CD14-positive monocyte (primary cell): ENCODE results near the gene PCDHAC1. TPM values are rescaled to one million over a fixed set of nuclear protein-coding genes. Genes with fewer than 3 reads are reported as not detected.

Experiments
- DNase-seq, 3 donors: peaks; one replicate each; pipeline ENCODE4 v3.0.0-alpha.2; 2011 to 2022
- H2AFZ ChIP-seq: 2 replicates; pipeline ENCODE4 v1.6.0; 2012; ENCODE audit warnings: mild to moderate bottlenecking, low read depth, low read length, inconsistent platforms; ENCODE audit not compliant: insufficient read depth, poor library complexity, severe bottlenecking
- H3K27ac ChIP-seq, 2 donors: 1 replicate in 1 of 2; 2 replicates in 1 of 2; pipeline ENCODE4 v1.5.1; 2012 to 2013; ENCODE audit warnings: low read length in 2 of 2, control low read depth in 1 of 2, inconsistent platforms in 1 of 2, low read depth in 1 of 2, mild to moderate bottlenecking in 1 of 2
- H3K27me3 ChIP-seq, 2 donors: one replicate each; pipeline versions ENCODE4 v1.6.0 to v1.6.1; 2011 to 2013; ENCODE audit warnings: low read length in 2 of 2; ENCODE audit not compliant: control insufficient read depth in 2 of 2, insufficient read depth in 2 of 2
- H3K36me3 ChIP-seq, 2 donors: replicated peaks in 1 of 2; 1 replicate in 1 of 2; 2 replicates in 1 of 2; pipeline versions ENCODE4 v1.5.1 to v1.6.1; 2012 to 2013; ENCODE audit warnings: low read length in 2 of 2, control low read depth in 1 of 2, inconsistent platforms in 1 of 2, mild to moderate bottlenecking in 1 of 2; ENCODE audit not compliant: insufficient read depth in 2 of 2, control insufficient read depth in 1 of 2
- H3K4me1 ChIP-seq, 2 donors: 1 replicate in 1 of 2; 2 replicates in 1 of 2; pipeline versions ENCODE4 v1.5.1 to v1.6.1; 2012 to 2013; ENCODE audit warnings: low read length in 2 of 2, control low read depth in 1 of 2, inconsistent platforms in 1 of 2, mild to moderate bottlenecking in 1 of 2, moderate library complexity in 1 of 2; ENCODE audit not compliant: insufficient read depth in 2 of 2, control insufficient read depth in 1 of 2
- H3K4me2 ChIP-seq: replicated peaks from 2 replicates; pipeline ENCODE3; 2012; ENCODE audit warnings: low read length, moderate library complexity, mild to moderate bottlenecking; ENCODE audit not compliant: poor library complexity, severe bottlenecking; ENCODE audit errors: extremely low read depth
- H3K4me3 ChIP-seq, 3 experiments: fragments of 200-600 bp in 1 of 3; sonication (generic) in 1 of 3; replicated peaks in 1 of 3; 1 replicate in 2 of 3; 2 replicates in 1 of 3; pipeline ENCODE4 v1.5.1; 2011 to 2013; ENCODE audit warnings: low read length in 3 of 3, mild to moderate bottlenecking in 3 of 3, control low read depth in 2 of 3, low read depth in 2 of 3, inconsistent platforms in 1 of 3, moderate library complexity in 1 of 3
- H3K79me2 ChIP-seq: 2 replicates; pipeline ENCODE4 v1.6.0; 2012; ENCODE audit warnings: mild to moderate bottlenecking, control low read depth, inconsistent platforms, low read length, moderate library complexity; ENCODE audit not compliant: insufficient read depth
- H3K9ac ChIP-seq: 2 replicates; pipeline ENCODE4 v1.6.0; 2017; ENCODE audit warnings: low read length, mild to moderate bottlenecking; ENCODE audit not compliant: insufficient read depth, poor library complexity, severe bottlenecking
- H3K9me3 ChIP-seq, 2 donors: replicated peaks in 1 of 2; 1 replicate in 1 of 2; 2 replicates in 1 of 2; pipeline versions ENCODE4 v1.5.1 to v1.6.1; 2012 to 2013; ENCODE audit warnings: low read length in 2 of 2, control low read depth in 1 of 2; ENCODE audit not compliant: control insufficient read depth in 1 of 2, insufficient read depth in 1 of 2
- H4K20me1 ChIP-seq: 2 replicates; pipeline ENCODE4 v1.6.0; 2012; ENCODE audit warnings: mild to moderate bottlenecking, low read length, control low read depth, moderate library complexity; ENCODE audit not compliant: insufficient read depth
- H3K27ac Mint-ChIP-seq, 7 donors: one replicate each; pipeline ENCODE4 v1.8.0; 2020; ENCODE audit warnings: mild to moderate bottlenecking in 7 of 7, mixed read lengths in 7 of 7, moderate library complexity in 6 of 7, inconsistent platforms in 2 of 7
- H3K27me3 Mint-ChIP-seq, 3 donors: one replicate each; pipeline ENCODE4 v1.8.0; 2021 to 2022; ENCODE audit warnings: low read depth in 3 of 3, mild to moderate bottlenecking in 3 of 3, mixed read lengths in 3 of 3, moderate library complexity in 3 of 3, inconsistent platforms in 1 of 3
- H3K36me3 Mint-ChIP-seq, 2 donors: one replicate each; pipeline ENCODE4 v1.8.0; 2020; ENCODE audit warnings: mixed read lengths in 2 of 2, inconsistent platforms in 1 of 2, mild to moderate bottlenecking in 1 of 2
- H3K4me1 Mint-ChIP-seq: one replicate; pipeline ENCODE4 v1.8.0; 2020; ENCODE audit warnings: mild to moderate bottlenecking, mixed read lengths
- H3K4me3 Mint-ChIP-seq, 2 donors: one replicate each; pipeline ENCODE4 v1.8.0; 2020; ENCODE audit warnings: mild to moderate bottlenecking in 2 of 2, mixed read lengths in 2 of 2, moderate library complexity in 1 of 2
- H3K9me3 Mint-ChIP-seq, 7 donors: one replicate each; pipeline ENCODE4 v1.8.0; 2020 to 2022; ENCODE audit warnings: mixed read lengths in 7 of 7, mild to moderate bottlenecking in 6 of 7, moderate library complexity in 6 of 7, inconsistent platforms in 2 of 7
- WGBS: methylation state at CpG from one replicate; pipeline ENCODE4 v1.1.5; 2013; ENCODE audit warnings: missing lambda C conversion rate; ENCODE audit not compliant: insufficient coverage; 5-methylcytosine and 5-hydroxymethylcytosine counted together
- intact Hi-C, 2 donors: fragments of 100-400 bp; cut with micrococcal nuclease; formaldehyde crosslinking; loops; one replicate each; pipeline versions ENCODE4 v1.15.0 to v1.15.1; 2023
- polyA plus RNA-seq, 3 donors: library from polyadenylated mRNA; depleted of rRNA in 1 of 3; unstranded in 2 of 3; stranded (reverse) in 1 of 3; fragments of 300-500 nt in 2 of 3; fragments of >200 nt in 1 of 3; fragmentation: Illumina TruSeq in 2 of 3; gene quantifications; 1 replicate in 2 of 3; 2 replicates in 1 of 3; pipeline ENCODE4 v1.2.3, GENCODE V29; 2012 to 2021
- TF ChIP-seq, protein P1 (sequence below): fragments of 200-600 bp; IDR thresholded peaks from one replicate; pipeline ENCODE4 v1.8.0; 2022; ENCODE audit warnings: antibody characterized with exemption, mild to moderate bottlenecking

PCDHAC1 gene
- polyA plus RNA-seq, 3 donors: not detected

DNA sequence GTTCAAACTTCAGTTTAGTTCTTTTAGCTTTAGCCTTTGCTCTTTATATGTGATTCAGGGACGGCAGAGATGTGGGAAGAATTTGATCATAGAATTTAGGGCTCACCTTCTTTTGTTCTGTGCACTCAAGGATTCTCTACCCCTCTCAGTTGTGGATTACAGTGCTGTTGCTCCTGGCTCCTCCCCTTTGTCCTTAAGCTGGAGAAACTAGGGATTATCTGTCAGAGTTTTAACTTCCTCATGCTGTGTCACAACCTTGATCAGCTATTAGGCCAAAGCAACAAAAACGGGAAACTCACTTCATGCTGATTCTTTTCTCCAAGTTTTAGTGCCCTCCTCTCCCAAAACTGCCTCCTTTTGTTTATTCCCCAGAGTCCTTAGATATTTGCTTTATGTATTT, 27.1 kb downstream of the PCDHAC1 start:
- H3K9ac ChIP-seq: no peak overlapping the region
- TF ChIP-seq, protein P1, sequence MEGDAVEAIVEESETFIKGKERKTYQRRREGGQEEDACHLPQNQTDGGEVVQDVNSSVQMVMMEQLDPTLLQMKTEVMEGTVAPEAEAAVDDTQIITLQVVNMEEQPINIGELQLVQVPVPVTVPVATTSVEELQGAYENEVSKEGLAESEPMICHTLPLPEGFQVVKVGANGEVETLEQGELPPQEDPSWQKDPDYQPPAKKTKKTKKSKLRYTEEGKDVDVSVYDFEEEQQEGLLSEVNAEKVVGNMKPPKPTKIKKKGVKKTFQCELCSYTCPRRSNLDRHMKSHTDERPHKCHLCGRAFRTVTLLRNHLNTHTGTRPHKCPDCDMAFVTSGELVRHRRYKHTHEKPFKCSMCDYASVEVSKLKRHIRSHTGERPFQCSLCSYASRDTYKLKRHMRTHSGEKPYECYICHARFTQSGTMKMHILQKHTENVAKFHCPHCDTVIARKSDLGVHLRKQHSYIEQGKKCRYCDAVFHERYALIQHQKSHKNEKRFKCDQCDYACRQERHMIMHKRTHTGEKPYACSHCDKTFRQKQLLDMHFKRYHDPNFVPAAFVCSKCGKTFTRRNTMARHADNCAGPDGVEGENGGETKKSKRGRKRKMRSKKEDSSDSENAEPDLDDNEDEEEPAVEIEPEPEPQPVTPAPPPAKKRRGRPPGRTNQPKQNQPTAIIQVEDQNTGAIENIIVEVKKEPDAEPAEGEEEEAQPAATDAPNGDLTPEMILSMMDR: no peak
- no peak overlapping the region for H3K4me3 ChIP-seq
- H3K27me3 ChIP-seq: no peaks in the 10 kb centered on the region
- no peaks in the 10 kb centered on the region for H3K36me3 ChIP-seq
- peaks cover 6 to 12% of the 10 kb centered on the region in 2 donors for H3K9me3 ChIP-seq
- H3K27ac ChIP-seq: no peak overlapping the region
- H3K27me3 Mint-ChIP-seq: peaks cover 0 to 3% (median 0%) of the 10 kb centered on the region in 3 donors
- no peak overlapping the region for H3K4me2 ChIP-seq
- WGBS: no CpG with 5 or more reads among the region's 2 CpGs
- H3K4me3 Mint-ChIP-seq: no peak overlapping the region
- H3K36me3 Mint-ChIP-seq: no peaks in the 10 kb centered on the region
- H2AFZ ChIP-seq: no peak overlapping the region
- H3K27ac Mint-ChIP-seq: no peak overlapping the region
- no peaks in the 10 kb centered on the region for H3K79me2 ChIP-seq
- intact Hi-C loops: no loop called here
- no peaks in the 10 kb centered on the region for H3K4me1 ChIP-seq
- no peaks in the 10 kb centered on the region for H4K20me1 ChIP-seq
- H3K4me1 Mint-ChIP-seq: no peaks in the 10 kb centered on the region
- H3K9me3 Mint-ChIP-seq: peaks cover 9 to 23% (median 11%) of the 10 kb centered on the region in 7 donors
- no peak for DNase-seq

GRCh38 chr5:140962190-140962589, 36.1 kb downstream of the PCDHAC1 start:
- intact Hi-C loops: no loop called here
- H2AFZ ChIP-seq: no peak overlapping the region
- H3K27me3 ChIP-seq: peaks cover 17 to 29% of the 10 kb centered on the region in 2 donors
- no peaks in the 10 kb centered on the region for H3K4me1 Mint-ChIP-seq
- TF ChIP-seq, protein P1: no peak
- peaks cover 2 to 6% of the 10 kb centered on the region in 2 donors for H3K9me3 ChIP-seq
- H3K4me3 Mint-ChIP-seq: no peak overlapping the region
- no peaks in the 10 kb centered on the region for H3K36me3 ChIP-seq
- H3K27ac Mint-ChIP-seq: no peak overlapping the region
- H3K4me3 ChIP-seq: no peak overlapping the region
- no peak overlapping the region for H3K27ac ChIP-seq
- no peak overlapping the region for H3K4me2 ChIP-seq
- peaks cover 0 to 12% (median 9%) of the 10 kb centered on the region in 7 donors for H3K9me3 Mint-ChIP-seq
- H3K36me3 Mint-ChIP-seq: peaks cover 0 to 3% of the 10 kb centered on the region in 2 donors
- H3K9ac ChIP-seq: no peak overlapping the region
- no peaks in the 10 kb centered on the region for H4K20me1 ChIP-seq
- no peaks in the 10 kb centered on the region for H3K4me1 ChIP-seq
- no CpG with 5 or more reads among the region's 1 CpG for WGBS
- H3K79me2 ChIP-seq: no peaks in the 10 kb centered on the region
- peaks cover 23 to 29% (median 26%) of the 10 kb centered on the region in 3 donors for H3K27me3 Mint-ChIP-seq
- no peak for DNase-seq
